Transverse colon (tissue), 4 donors: ENCODE measurements around the gene SLC4A2.

ENCODE experiments used
- CTCF ChIP-seq, 5 experiments: fragments of 200-600 bp in 3 of 5; fragments of 450-650 bp in 2 of 5; sonication (generic) in 3 of 5; IDR thresholded peaks; 1 replicate in 2 of 5; 2 replicates in 3 of 5; pipeline ENCODE4 v1.5.1; 2016 to 2017; ENCODE audit warnings: antibody characterized with exemption in 5 of 5, inconsistent platforms in 3 of 5, mild to moderate bottlenecking in 2 of 5, moderate library complexity in 1 of 5
- EP300 ChIP-seq: sonication (generic); formaldehyde crosslinking; IDR thresholded peaks from one replicate; pipeline ENCODE4 v1.6.1; 2017; ENCODE audit warnings: antibody characterized with exemption, low read depth
- POLR2A ChIP-seq: fragments of 450-650 bp; IDR thresholded peaks from one replicate; pipeline ENCODE4 v1.6.1; 2016; ENCODE audit warnings: antibody characterized with exemption, mild to moderate bottlenecking, moderate library complexity
- POLR2AphosphoS5 ChIP-seq, 3 donors: sonication (generic); formaldehyde crosslinking; IDR thresholded peaks; one replicate each; pipeline ENCODE4 v1.6.1; 2016; ENCODE audit warnings: antibody characterized with exemption in 3 of 3

- TF ChIP-seq POLR2A (no peak), CTCF (IDR thresholded peaks at IDR 0.05) (peak in 4 of 5 experiments; percentile 25 to 49 (median 30)), EP300 (no peak), POLR2AphosphoS5 (IDR thresholded peaks at IDR 0.05) (peak in 1 of 3 donors; percentile 17)
Observed at GRCh38 chr7:151125470-151125845, 66.1 kb downstream of the SLC4A2 start.
